SU-DHL-6 (cell line): ENCODE data around the gene WSCD2.

Experiments used
- CTCF ChIP-seq: fragments of 200-600 bp; sonication (generic); IDR thresholded peaks from one replicate; pipeline ENCODE4 v1.5.1; 2017; ENCODE audit warnings: antibody characterized with exemption, mild to moderate bottlenecking, low read length, moderate library complexity; ENCODE audit not compliant: insufficient read depth, poor library complexity, severe bottlenecking
- EZH2phosphoT487 ChIP-seq: fragments of 200-600 bp; sonication (generic), shearing (Covaris generic); conservative IDR thresholded peaks from 2 replicates; pipeline ENCODE4 v1.6.1; 2018; ENCODE audit warnings: mild to moderate bottlenecking, antibody characterized with exemption, low read length, moderate library complexity, mixed read lengths

GRCh38 chr12:108297424-108297823 lies 168.3 kb downstream of the WSCD2 start:
- TF ChIP-seq CTCF = no peak
- no peak for TF ChIP-seq EZH2phosphoT487
